Panc1 (cell line): ENCODE measurements around the gene TECPR1. TPM values are rescaled to one million over a fixed set of nuclear protein-coding genes. Genes with fewer than 3 reads are reported as not detected.

Source experiments
- ATAC-seq: fragments of 200-7000 bp; cut with Tn5 transposase; 2 replicates; pipeline ENCODE4 v1.9.1; 2020; ENCODE audit warnings: mild to moderate bottlenecking, moderate library complexity
- BruUV-seq: library from RNA; stranded (reverse); fragments of 400-500 nt; replicated peaks from 2 replicates; lab custom pipeline; 2021; lab: Mats Ljungman, UMichigan
- CTCF ChIA-PET: fragments of 300-600 bp; sonication (Branson Sonifier 250); formaldehyde crosslinking; loops from one replicate; lab custom pipeline; 2022; ENCODE audit warnings: antibody characterized with exemption; lab: Charles Lee
- POLR2A ChIA-PET: fragments of 300-600 bp; sonication (Branson Sonifier 250); formaldehyde crosslinking; loops from one replicate; lab custom pipeline; 2022; ENCODE audit warnings: antibody characterized with exemption; lab: Charles Lee
- DNase-seq: peaks from one replicate; pipeline ENCODE4 v3.0.0-alpha.2; 2010; ENCODE audit warnings: low read depth, low spot score
- H3K27ac ChIP-seq: 2 replicates; pipeline ENCODE4 v1.5.1; 2011; ENCODE audit warnings: mild to moderate bottlenecking, low read length, inconsistent platforms
- H3K27me3 ChIP-seq: fragments of 200-500 bp; sonication (Bioruptor generic); 2 replicates; pipeline ENCODE4 v1.6.0; 2014; ENCODE audit warnings: low read length, inconsistent platforms; ENCODE audit not compliant: control insufficient read depth, insufficient read depth
- H3K36me3 ChIP-seq: fragments of 200-500 bp; sonication (Bioruptor generic); 2 replicates; pipeline ENCODE4 v1.5.1; 2014; ENCODE audit warnings: inconsistent platforms, mild to moderate bottlenecking, low read length, moderate library complexity; ENCODE audit not compliant: control insufficient read depth, insufficient read depth
- H3K4me1 ChIP-seq: 2 replicates; pipeline ENCODE4 v1.5.1; 2011; ENCODE audit warnings: inconsistent platforms, mild to moderate bottlenecking, low read length, moderate library complexity; ENCODE audit not compliant: control insufficient read depth, insufficient read depth
- H3K4me3 ChIP-seq, 2 experiments: 2 replicates each; pipeline ENCODE4 v1.5.1; 2011 to 2012; ENCODE audit warnings: low read depth in 2 of 2, low read length in 2 of 2, mild to moderate bottlenecking in 2 of 2, inconsistent platforms in 1 of 2, moderate library complexity in 1 of 2
- H3K9me3 ChIP-seq: fragments of 200-500 bp; sonication (Bioruptor generic); 2 replicates; pipeline ENCODE4 v1.5.1; 2014; ENCODE audit warnings: low read depth, mild to moderate bottlenecking, inconsistent platforms, low read length, moderate library complexity; ENCODE audit not compliant: control insufficient read depth, insufficient read depth
- CTCF ChIP-seq: fragments of 450-650 bp; IDR thresholded peaks from 2 replicates; pipeline ENCODE4 v1.5.1; 2017; ENCODE audit warnings: mild to moderate bottlenecking
- POLR2AphosphoS5 ChIP-seq: IDR thresholded peaks from 2 replicates; pipeline ENCODE4 v1.6.1; 2012; ENCODE audit warnings: mild to moderate bottlenecking, low read depth, low read length, moderate library complexity
- REST ChIP-seq, 2 experiments: IDR thresholded peaks; 2 replicates each; pipeline ENCODE4 v1.6.1; 2011 to 2012; ENCODE audit warnings: low read depth in 2 of 2, control low read depth in 1 of 2, low read length in 1 of 2, mild to moderate bottlenecking in 1 of 2, moderate library complexity in 1 of 2; ENCODE audit not compliant: insufficient read depth in 1 of 2
- SIN3A ChIP-seq: IDR thresholded peaks from 2 replicates; pipeline ENCODE4 v1.6.1; 2012; ENCODE audit warnings: low read depth, mild to moderate bottlenecking, low read length, moderate library complexity, borderline replicate concordance; ENCODE audit not compliant: insufficient read depth
- TCF7L2 ChIP-seq: IDR thresholded peaks from 2 replicates; pipeline ENCODE4 v1.6.1; 2011; ENCODE audit warnings: mild to moderate bottlenecking, low read depth, low read length, inconsistent platforms
- in situ Hi-C: cut with HindIII; loops from 2 replicates; pipeline ENCODE4 v1.10.0; 2016; ENCODE audit warnings: low sequenced_read_pairs, low pct_unique_long_range_greater_than_20kb
- intact Hi-C: fragments of 100-400 bp; cut with micrococcal nuclease; formaldehyde crosslinking; loops from one replicate; pipeline ENCODE4 v1.10.0; 2022; ENCODE audit not compliant: unreplicated experiment
- total RNA-seq: library from RNA; stranded (reverse); gene quantifications from one replicate; pipeline ENCODE4 v1.2.1, GENCODE V29; 2021; ENCODE audit not compliant: unreplicated experiment

TECPR1 gene
- total RNA-seq, 1 experiment from 2014 or later = 21.0 TPM

GRCh38 chr7:98187138-98187502 lies 64.9 kb downstream of the TECPR1 start:
- TF ChIP-seq CTCF = no peak
- TF ChIP-seq TCF7L2 = no peak
- no peak for TF ChIP-seq SIN3A
- TF ChIP-seq REST (IDR thresholded peaks at IDR 0.05; ENCODE audit: insufficient read depth in 1 of 2, low read depth in 2 of 2, low read length in 1 of 2) = no peak
- no peak for TF ChIP-seq POLR2AphosphoS5
- Histone ChIP-seq H3K9me3 (no peaks in the 10 kb centered on the region), H3K27ac (no peak overlapping the region), H3K4me3 (no peak overlapping the region), H3K36me3 (no peaks in the 10 kb centered on the region), H3K27me3 (no peaks in the 10 kb centered on the region), H3K4me1 (no peaks in the 10 kb centered on the region)
- in situ Hi-C loops (no loop called here), intact Hi-C loops (no loop called here)
- POLR2A ChIA-PET = interaction anchor here (0.6 to 0.7 kb wide), 2 partner anchors 12 to 104 kb away, joined by 3 to 4 read pairs; no protein-coding TSS in a partner anchor
- ATAC-seq (no peak), DNase-seq (no peak)
- CTCF ChIA-PET = no interaction called here
- no TSS peak for BruUV-seq

- H3K4me1 ChIP-seq = no peaks in the 10 kb centered on the region
Observed at GRCh38 chr7:98186452-98187137, 65.4 kb downstream of the TECPR1 start.

More at GRCh38 chr7:98186452-98187137, 65.4 kb downstream of the TECPR1 start:
- Histone ChIP-seq H3K27ac (no peak overlapping the region), H3K27me3 (no peaks in the 10 kb centered on the region), H3K4me3 (no peak overlapping the region), H3K36me3 (no peaks in the 10 kb centered on the region), H3K9me3 (no peaks in the 10 kb centered on the region)
- ATAC-seq (no peak), DNase-seq (no peak)
- intact Hi-C loops (no loop called here), in situ Hi-C loops (no loop called here)
- TF ChIP-seq REST (IDR thresholded peaks at IDR 0.05; ENCODE audit: insufficient read depth in 1 of 2, low read depth in 2 of 2, low read length in 1 of 2) (no peak), CTCF (no peak), POLR2AphosphoS5 (no peak), SIN3A (no peak), TCF7L2 (no peak)
- CTCF ChIA-PET = interaction anchor here (0.6 to 0.7 kb wide), 2 partner anchors 167 to 985 kb away, joined by 3 to 4 read pairs; no protein-coding TSS in a partner anchor
- POLR2A ChIA-PET = interaction anchor here (0.7 kb wide), 1 partner anchor 13 kb away, joined by 4 read pairs; no protein-coding TSS in a partner anchor
- BruUV-seq = no TSS peak
